Thymus (tissue), 11 donors: ENCODE measurements around the gene UBE2J1. TPM values are rescaled to one million over a fixed set of nuclear protein-coding genes. Genes with fewer than 3 reads are reported as not detected.

ENCODE experiments used
- DNase-seq, 9 donors: peaks; one replicate each; pipeline ENCODE4 v3.0.0-alpha.2; 2013; ENCODE audit warnings: low spot score in 9 of 9, low read depth in 6 of 9, missing footprints in 1 of 9
- H3K27ac ChIP-seq, 2 donors: one replicate each; pipeline ENCODE4 v1.5.1; 2013; ENCODE audit warnings: control low read depth in 1 of 2, low read depth in 1 of 2, low read length in 1 of 2, mild to moderate bottlenecking in 1 of 2, moderate library complexity in 1 of 2
- H3K27me3 ChIP-seq, 2 donors: one replicate each; pipeline ENCODE4 v1.5.1; 2013; ENCODE audit warnings: low read length in 1 of 2; ENCODE audit not compliant: control insufficient read depth in 2 of 2, insufficient read depth in 1 of 2
- H3K36me3 ChIP-seq, 2 donors: one replicate each; pipeline ENCODE4 v1.5.1; 2013; ENCODE audit warnings: low read length in 1 of 2, mild to moderate bottlenecking in 1 of 2, moderate library complexity in 1 of 2; ENCODE audit not compliant: control insufficient read depth in 2 of 2, insufficient read depth in 2 of 2
- H3K4me1 ChIP-seq, 2 donors: one replicate each; pipeline ENCODE4 v1.5.1; 2013; ENCODE audit warnings: low read length in 2 of 2; ENCODE audit not compliant: control insufficient read depth in 2 of 2, insufficient read depth in 2 of 2
- H3K4me3 ChIP-seq, 2 donors: one replicate each; pipeline ENCODE4 v1.5.1; 2013; ENCODE audit warnings: low read length in 2 of 2, control low read depth in 1 of 2, mild to moderate bottlenecking in 1 of 2
- H3K9me3 ChIP-seq, 2 donors: one replicate each; pipeline ENCODE4 v1.5.1; 2013; ENCODE audit warnings: low read length in 1 of 2, mild to moderate bottlenecking in 1 of 2; ENCODE audit not compliant: control insufficient read depth in 2 of 2, insufficient read depth in 1 of 2
- WGBS: extraction: QIAGEN DNeasy Blood & Tissue Kit; methylation state at CpG from one replicate; pipeline ENCODE4 v1.1.7; 2013; 5-methylcytosine and 5-hydroxymethylcytosine counted together
- polyA plus RNA-seq: library from polyadenylated mRNA; stranded (reverse); fragments of 200-250 nt; gene quantifications from one replicate; pipeline ENCODE4 v1.2.3, GENCODE V29; 2013
- total RNA-seq: library from RNA; stranded (reverse); fragments of 120-200 nt; gene quantifications from one replicate; pipeline ENCODE4 v1.2.4, GENCODE V29; 2013
- donor health status: healthy.

The UBE2J1 gene
- total and polyA plus RNA-seq, 2 donors, result 41.2 to 45.7 TPM

DNA sequence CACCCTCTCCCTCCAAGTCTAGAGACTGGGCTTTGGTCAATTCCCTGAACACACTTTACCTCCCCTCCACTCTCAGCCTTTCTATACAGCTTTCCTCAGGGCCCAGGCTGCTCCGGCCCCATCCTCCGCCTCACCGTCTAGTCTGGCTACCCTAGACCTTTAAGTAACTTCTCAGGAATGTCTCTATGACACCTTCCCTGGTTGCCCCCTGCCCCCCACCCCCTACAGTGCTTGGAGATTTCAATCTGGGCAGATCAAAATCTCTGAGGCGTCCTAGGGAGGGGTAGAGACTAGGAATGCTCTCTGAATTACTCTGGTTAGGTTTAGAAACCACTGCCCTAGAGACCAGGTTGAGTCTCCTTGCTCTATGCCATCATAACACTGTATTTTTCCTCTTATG lies 6.1 kb downstream of the UBE2J1 start:
- Histone ChIP-seq H3K27me3 (no peaks in the 10 kb centered on the region), H3K9me3 (no peaks in the 10 kb centered on the region), H3K36me3 (peaks cover 5 to 8% of the 10 kb centered on the region in 2 donors), H3K4me1 (peaks cover 18 to 31% of the 10 kb centered on the region in 2 donors), H3K27ac (no peak overlapping the region), H3K4me3 (no peak overlapping the region)
- 93% methylated on average over 4 of the region's 4 CpGs for WGBS
- DNase-seq, result no peak

DNA sequence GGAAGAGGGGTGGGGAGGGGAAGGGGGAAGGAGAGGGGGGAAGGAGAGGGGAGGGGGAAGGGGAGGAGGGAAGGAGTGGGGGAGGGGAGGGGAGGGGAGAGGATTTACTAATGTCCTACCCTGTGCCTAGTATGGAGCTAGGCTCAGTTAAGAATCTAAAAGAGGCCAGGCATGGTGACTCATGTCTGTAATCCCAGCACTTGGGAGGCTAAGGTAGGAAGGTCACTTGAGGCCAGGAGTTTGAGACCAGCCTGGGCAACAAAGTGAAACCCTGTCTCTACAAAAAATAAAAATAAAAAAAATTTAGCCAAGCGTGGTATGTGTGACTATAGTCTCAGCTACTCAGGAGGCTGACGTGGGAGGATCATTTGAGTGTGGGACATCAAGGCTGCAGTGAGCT lies 13.0 kb downstream of the UBE2J1 start:
- no peaks in the 10 kb centered on the region for H3K9me3 ChIP-seq
- no peaks in the 10 kb centered on the region for H3K27me3 ChIP-seq
- 98% methylated on average over 2 of the region's 2 CpGs for WGBS
- no peak overlapping the region for H3K27ac ChIP-seq
- peaks cover 26 to 57% of the 10 kb centered on the region in 2 donors for H3K36me3 ChIP-seq
- no peak for DNase-seq
- peaks cover 0 to 1% of the 10 kb centered on the region in 2 donors for H3K4me1 ChIP-seq
- H3K4me3 ChIP-seq, result no peak overlapping the region

DNA sequence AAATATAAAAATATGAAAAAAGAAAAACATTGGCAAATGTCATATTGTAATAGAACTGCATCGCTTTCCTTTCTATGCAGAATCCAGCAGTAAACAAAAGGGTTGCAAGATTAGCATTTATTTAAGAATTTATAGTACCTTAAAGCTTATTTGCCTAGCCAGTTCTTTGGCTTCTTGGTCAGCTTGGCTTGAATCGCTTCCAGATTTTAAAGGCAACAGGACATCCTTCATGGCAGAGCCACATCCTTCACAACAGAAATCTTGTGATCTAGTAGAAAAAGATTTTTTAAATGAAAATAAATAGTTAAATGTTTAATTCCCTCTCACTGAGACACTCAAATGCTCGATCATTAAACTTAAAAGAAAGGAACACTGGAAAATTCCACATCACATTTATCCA lies 17.4 kb downstream of the UBE2J1 start:
- H3K4me1 ChIP-seq, result no peaks in the 10 kb centered on the region
- peaks cover 21 to 71% of the 10 kb centered on the region in 2 donors for H3K36me3 ChIP-seq
- no peak for DNase-seq
- no peaks in the 10 kb centered on the region for H3K27me3 ChIP-seq
- no peak overlapping the region for H3K4me3 ChIP-seq
- H3K27ac ChIP-seq, result no peak overlapping the region
- 98% methylated on average over 3 of the region's 3 CpGs for WGBS
- H3K9me3 ChIP-seq, result no peaks in the 10 kb centered on the region

DNA sequence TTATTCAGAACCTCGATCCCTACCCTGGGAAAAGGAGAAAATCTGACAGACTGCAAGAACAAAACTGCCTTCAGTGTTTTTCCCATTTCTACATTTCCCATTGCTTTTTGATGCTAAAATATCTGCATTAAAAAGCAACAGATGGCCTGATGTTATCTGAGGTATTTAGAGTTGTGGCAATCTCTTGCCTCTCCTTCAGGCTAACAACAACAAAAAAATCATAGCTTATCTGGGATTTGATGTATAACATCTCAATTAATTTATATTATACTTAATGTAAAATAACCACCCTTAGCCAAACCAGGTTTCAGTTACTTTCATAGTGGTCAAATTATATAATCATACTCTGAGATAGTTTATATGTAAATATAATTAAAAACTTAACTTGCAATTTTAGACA lies 21.6 kb downstream of the UBE2J1 start:
- Histone ChIP-seq H3K27ac (no peak overlapping the region), H3K9me3 (no peaks in the 10 kb centered on the region), H3K36me3 (peaks cover 18 to 72% of the 10 kb centered on the region in 2 donors), H3K27me3 (no peaks in the 10 kb centered on the region), H3K4me3 (no peak overlapping the region), H3K4me1 (peaks cover 0 to 6% of the 10 kb centered on the region in 2 donors)
- WGBS, result 98% methylated on average over 1 of the region's 1 CpG
- DNase-seq, result no peak

DNA sequence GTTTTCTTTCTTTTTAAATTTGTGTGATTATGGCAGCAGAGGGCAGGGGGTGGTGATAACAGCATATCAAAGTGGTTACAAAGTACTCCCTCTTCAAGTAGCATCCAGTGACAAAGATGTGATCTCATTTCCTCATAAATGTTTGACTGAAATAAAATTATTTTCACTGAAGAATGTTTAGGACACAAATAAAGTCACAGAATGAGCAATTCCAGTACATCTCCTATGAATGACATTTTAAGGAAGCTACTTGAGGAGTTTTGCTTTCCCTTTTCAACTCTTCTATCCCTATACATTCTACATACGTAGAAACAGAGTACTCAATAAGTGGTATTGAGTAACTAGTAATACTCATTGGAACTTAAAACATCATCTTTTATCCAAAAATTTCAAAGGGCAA lies 23.5 kb downstream of the UBE2J1 start:
- WGBS, result 94% methylated on average over 1 of the region's 1 CpG

DNA sequence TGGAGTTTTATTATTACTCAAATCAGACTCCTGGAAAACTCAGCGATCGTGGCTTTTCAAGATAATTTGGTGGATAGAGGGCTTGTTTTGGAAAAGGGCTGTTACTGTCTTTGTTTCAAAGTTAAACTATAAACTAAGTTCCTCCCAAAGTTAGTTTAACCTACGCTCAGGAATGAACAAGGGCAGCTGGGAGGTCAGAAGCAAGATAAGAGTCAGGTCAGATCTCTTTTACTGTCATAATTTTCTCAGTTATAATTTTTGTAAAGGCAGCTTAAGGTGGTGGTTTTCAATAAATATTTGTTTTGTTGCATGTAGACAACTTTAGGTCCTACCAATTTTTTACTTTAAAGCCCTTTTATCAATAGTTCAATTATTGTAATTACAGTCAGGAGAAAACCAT lies 28.2 kb downstream of the UBE2J1 start:
- Histone ChIP-seq H3K27me3 (no peaks in the 10 kb centered on the region), H3K4me1 (peaks cover 0 to 6% of the 10 kb centered on the region in 2 donors), H3K36me3 (peaks cover 11 to 31% of the 10 kb centered on the region in 2 donors), H3K4me3 (no peak overlapping the region), H3K9me3 (no peaks in the 10 kb centered on the region), H3K27ac (no peak overlapping the region)
- DNase-seq, result no peak
- WGBS, result 99% methylated on average over 3 of the region's 3 CpGs

More for the DNA sequence above, 23.5 kb downstream of the UBE2J1 start:
- no peak overlapping the region for H3K27ac ChIP-seq
- H3K4me3 ChIP-seq, result no peak overlapping the region
- H3K36me3 ChIP-seq, result peaks cover 18 to 65% of the 10 kb centered on the region in 2 donors
- H3K4me1 ChIP-seq, result peaks cover 0 to 6% of the 10 kb centered on the region in 2 donors
- no peak for DNase-seq
- H3K27me3 ChIP-seq, result no peaks in the 10 kb centered on the region
- no peaks in the 10 kb centered on the region for H3K9me3 ChIP-seq

DNA sequence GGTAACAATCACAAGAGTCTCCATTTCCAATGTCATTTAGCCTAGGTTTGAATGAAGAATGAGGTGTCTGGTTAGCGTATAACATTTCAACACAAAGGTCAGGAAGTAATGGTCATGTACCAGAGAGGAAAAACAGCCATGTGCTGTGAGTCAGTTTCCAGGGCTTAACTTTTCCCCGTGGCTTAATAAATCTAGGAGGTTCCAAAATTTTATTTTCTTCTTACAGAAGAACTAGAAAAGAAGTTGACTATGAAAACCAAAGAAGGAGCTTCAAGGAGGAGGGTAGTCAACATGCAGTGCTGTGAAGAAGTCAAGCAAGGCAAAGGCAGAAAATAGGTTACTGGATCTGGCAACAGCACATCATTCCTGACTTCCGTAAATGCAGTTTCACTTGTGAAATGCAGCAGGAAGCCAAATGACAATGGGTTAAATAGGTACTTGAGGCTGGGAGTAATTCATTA lies 29.0 kb downstream of the UBE2J1 start:
- peaks cover 11 to 24% of the 10 kb centered on the region in 2 donors for H3K36me3 ChIP-seq
- no peak for DNase-seq

DNA sequence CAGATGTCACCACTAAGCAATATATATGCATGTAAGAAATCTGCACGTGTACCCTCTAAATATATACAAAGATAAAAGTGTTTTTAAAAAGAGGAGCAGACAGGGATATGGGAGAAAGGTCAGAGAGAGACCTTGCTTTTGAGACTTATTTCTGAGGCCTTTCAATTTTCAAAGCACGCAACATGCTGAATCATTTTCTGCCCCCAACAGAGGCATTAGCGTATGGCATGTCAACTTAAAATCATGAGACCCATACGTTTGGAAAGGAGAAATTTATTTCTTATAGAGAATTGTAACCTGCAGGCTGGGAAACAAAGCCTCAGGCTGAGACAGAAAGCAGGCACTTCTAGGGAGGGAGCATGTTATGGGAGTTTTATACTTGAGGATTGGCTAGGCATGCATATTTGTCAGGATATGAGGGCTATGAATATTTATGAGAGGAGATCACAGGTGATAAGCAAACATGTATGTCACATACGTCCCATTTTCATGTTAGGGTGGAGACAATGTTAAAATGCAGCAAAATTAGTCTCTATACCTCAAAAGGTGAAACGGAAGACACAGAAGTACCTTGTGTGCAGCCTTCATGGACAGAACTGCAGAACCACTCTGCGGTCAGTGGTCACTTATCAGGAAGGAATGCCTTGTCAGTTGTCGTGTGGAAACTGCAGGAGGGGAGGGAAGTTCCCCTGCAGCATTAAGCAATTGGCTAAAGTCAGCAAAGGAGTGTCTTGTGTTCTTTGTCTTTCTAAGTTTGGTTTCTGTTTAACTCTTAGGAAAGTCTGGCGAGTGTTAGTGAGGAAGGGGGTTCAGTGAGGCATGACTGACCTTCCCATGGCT lies 31.2 kb downstream of the UBE2J1 start:
- no peak overlapping the region for H3K4me3 ChIP-seq
- peaks cover 7% of the 10 kb centered on the region in 2 donors for H3K36me3 ChIP-seq
- H3K27ac ChIP-seq, result no peak overlapping the region
- H3K4me1 ChIP-seq, result no peaks in the 10 kb centered on the region
- no peaks in the 10 kb centered on the region for H3K9me3 ChIP-seq
- 79% methylated on average over 9 of the region's 9 CpGs for WGBS
- DNase-seq, result no peak
- no peaks in the 10 kb centered on the region for H3K27me3 ChIP-seq

More for the DNA sequence above, 29.0 kb downstream of the UBE2J1 start:
- 95% methylated on average over 3 of the region's 3 CpGs for WGBS
- no peak overlapping the region for H3K4me3 ChIP-seq
- no peak overlapping the region for H3K27ac ChIP-seq
- no peaks in the 10 kb centered on the region for H3K27me3 ChIP-seq
- H3K9me3 ChIP-seq, result no peaks in the 10 kb centered on the region
- H3K4me1 ChIP-seq, result peaks cover 0 to 6% of the 10 kb centered on the region in 2 donors

DNA sequence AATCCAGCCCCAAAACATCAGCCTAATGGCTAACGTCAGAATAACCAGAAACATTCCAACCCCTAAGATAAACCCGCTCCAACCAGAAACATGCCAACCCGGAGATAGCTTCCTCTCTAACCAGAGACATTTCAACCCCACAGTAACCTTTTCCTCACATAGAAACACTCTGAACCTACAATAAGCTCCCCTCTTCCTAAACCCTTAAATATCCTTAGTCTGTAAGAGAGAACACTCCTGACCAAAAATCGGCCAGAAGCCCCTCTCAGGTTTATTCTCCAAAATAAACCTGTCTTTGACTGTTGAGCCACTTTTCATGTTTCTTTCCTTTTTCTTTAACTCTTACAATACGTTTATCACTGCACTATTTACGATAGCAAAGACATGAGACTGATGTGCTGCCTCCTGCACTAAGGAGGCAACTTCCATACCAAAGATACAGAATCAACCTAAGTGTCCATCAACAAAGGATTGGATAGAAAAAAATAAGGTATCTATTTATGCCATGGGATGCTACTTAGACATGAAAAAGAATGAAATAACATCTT lies 32.4 kb downstream of the UBE2J1 start:
- no peak for DNase-seq
- no peaks in the 10 kb centered on the region for H3K4me1 ChIP-seq
- H3K27ac ChIP-seq, result no peak overlapping the region
- no peaks in the 10 kb centered on the region for H3K27me3 ChIP-seq
- no peaks in the 10 kb centered on the region for H3K9me3 ChIP-seq
- H3K36me3 ChIP-seq, result peaks cover 0 to 6% of the 10 kb centered on the region in 2 donors
- WGBS, result 98% methylated on average over 6 of the region's 6 CpGs
- H3K4me3 ChIP-seq, result no peak overlapping the region
